KMS-11 (cell line): ENCODE measurements around the gene PRSS2.
A peak's percentile ranks its signal among the peaks of the same experiment; 100 is the strongest.

Experiments used
- H2AFZ ChIP-seq: fragments of 200-600 bp; sonication (generic); 2 replicates; pipeline ENCODE4 v1.6.1; 2016; ENCODE audit warnings: antibody characterized with exemption, mixed run types, low read depth
- H3K27ac ChIP-seq: fragments of 200-600 bp; sonication (generic); 2 replicates; pipeline ENCODE4 v1.6.1; 2016; ENCODE audit warnings: mild to moderate bottlenecking, mixed run types
- H3K27me3 ChIP-seq: fragments of 200-600 bp; sonication (generic); 2 replicates; pipeline ENCODE4 v1.6.1; 2017; ENCODE audit warnings: mild to moderate bottlenecking, low read depth, mixed run types, moderate library complexity; ENCODE audit not compliant: insufficient read depth
- H3K36me3 ChIP-seq: fragments of 200-600 bp; sonication (generic); 2 replicates; pipeline ENCODE4 v1.6.1; 2017; ENCODE audit warnings: mild to moderate bottlenecking, mixed run types; ENCODE audit not compliant: insufficient read depth
- H3K4me1 ChIP-seq: fragments of 200-600 bp; sonication (generic); 2 replicates; pipeline ENCODE4 v1.6.1; 2016; ENCODE audit warnings: mild to moderate bottlenecking, low read depth, mixed run types; ENCODE audit not compliant: poor library complexity, severe bottlenecking
- H3K4me2 ChIP-seq: fragments of 200-600 bp; sonication (generic); 2 replicates; pipeline ENCODE4 v1.7.0; 2016; ENCODE audit warnings: mild to moderate bottlenecking, mixed run types
- H3K4me3 ChIP-seq: fragments of 200-600 bp; sonication (generic); IDR thresholded peaks from 2 replicates; pipeline ENCODE4 v1.6.1; 2017; ENCODE audit warnings: low read depth, low read length, mixed read lengths; ENCODE audit not compliant: insufficient read depth
- H3K79me2 ChIP-seq: fragments of 200-600 bp; sonication (generic); 2 replicates; pipeline ENCODE4 v1.6.1; 2016; ENCODE audit warnings: low read depth, mixed run types; ENCODE audit not compliant: insufficient read depth
- H3K9ac ChIP-seq: fragments of 200-600 bp; sonication (generic); 2 replicates; pipeline ENCODE4 v1.6.1; 2016; ENCODE audit warnings: mild to moderate bottlenecking, mixed run types
- H4K20me1 ChIP-seq: fragments of 200-600 bp; sonication (generic); 2 replicates; pipeline ENCODE4 v1.6.1; 2016; ENCODE audit warnings: mild to moderate bottlenecking, mixed run types; ENCODE audit not compliant: insufficient read depth
- TF ChIP-seq, protein P1 (sequence below): fragments of 200-600 bp; sonication (generic); conservative IDR thresholded peaks from 2 replicates; pipeline ENCODE4 v1.6.1; 2017; ENCODE audit warnings: low read depth, mild to moderate bottlenecking, antibody characterized with exemption, low read length, moderate library complexity, mixed read lengths

The PRSS2 gene

DNA sequence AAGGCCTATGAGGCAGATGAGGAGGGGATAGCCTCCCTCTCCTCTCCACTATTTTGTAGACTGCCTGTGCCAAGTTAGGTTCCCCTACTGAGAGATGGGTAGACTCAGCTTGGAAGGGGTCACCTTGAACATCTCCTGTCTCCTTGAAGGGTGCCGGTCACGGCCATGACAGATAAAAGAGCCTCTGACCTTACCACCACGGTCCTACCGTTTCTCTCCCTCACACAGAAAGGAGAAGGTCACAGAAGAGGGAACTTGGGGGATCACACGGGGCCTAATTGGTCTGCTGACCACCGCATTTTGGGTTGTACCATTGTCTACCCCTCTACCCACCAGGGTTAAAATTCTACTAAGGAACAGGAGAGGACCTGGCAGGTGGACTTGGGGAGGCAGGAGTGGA lies 17.0 kb downstream of the PRSS2 start:
- Histone ChIP-seq H3K4me2 (no peak overlapping the region), H3K4me1 (peaks cover 17% of the 10 kb centered on the region), H3K79me2 (no peaks in the 10 kb centered on the region), H3K4me3 (no peak overlapping the region), H3K9ac (no peak overlapping the region), H3K27ac (no peak overlapping the region), H4K20me1 (no peaks in the 10 kb centered on the region), H3K36me3 (no peaks in the 10 kb centered on the region), H3K27me3 (no peaks in the 10 kb centered on the region), H2AFZ (no peak overlapping the region)
- TF ChIP-seq, protein P1, sequence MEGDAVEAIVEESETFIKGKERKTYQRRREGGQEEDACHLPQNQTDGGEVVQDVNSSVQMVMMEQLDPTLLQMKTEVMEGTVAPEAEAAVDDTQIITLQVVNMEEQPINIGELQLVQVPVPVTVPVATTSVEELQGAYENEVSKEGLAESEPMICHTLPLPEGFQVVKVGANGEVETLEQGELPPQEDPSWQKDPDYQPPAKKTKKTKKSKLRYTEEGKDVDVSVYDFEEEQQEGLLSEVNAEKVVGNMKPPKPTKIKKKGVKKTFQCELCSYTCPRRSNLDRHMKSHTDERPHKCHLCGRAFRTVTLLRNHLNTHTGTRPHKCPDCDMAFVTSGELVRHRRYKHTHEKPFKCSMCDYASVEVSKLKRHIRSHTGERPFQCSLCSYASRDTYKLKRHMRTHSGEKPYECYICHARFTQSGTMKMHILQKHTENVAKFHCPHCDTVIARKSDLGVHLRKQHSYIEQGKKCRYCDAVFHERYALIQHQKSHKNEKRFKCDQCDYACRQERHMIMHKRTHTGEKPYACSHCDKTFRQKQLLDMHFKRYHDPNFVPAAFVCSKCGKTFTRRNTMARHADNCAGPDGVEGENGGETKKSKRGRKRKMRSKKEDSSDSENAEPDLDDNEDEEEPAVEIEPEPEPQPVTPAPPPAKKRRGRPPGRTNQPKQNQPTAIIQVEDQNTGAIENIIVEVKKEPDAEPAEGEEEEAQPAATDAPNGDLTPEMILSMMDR: no peak

DNA sequence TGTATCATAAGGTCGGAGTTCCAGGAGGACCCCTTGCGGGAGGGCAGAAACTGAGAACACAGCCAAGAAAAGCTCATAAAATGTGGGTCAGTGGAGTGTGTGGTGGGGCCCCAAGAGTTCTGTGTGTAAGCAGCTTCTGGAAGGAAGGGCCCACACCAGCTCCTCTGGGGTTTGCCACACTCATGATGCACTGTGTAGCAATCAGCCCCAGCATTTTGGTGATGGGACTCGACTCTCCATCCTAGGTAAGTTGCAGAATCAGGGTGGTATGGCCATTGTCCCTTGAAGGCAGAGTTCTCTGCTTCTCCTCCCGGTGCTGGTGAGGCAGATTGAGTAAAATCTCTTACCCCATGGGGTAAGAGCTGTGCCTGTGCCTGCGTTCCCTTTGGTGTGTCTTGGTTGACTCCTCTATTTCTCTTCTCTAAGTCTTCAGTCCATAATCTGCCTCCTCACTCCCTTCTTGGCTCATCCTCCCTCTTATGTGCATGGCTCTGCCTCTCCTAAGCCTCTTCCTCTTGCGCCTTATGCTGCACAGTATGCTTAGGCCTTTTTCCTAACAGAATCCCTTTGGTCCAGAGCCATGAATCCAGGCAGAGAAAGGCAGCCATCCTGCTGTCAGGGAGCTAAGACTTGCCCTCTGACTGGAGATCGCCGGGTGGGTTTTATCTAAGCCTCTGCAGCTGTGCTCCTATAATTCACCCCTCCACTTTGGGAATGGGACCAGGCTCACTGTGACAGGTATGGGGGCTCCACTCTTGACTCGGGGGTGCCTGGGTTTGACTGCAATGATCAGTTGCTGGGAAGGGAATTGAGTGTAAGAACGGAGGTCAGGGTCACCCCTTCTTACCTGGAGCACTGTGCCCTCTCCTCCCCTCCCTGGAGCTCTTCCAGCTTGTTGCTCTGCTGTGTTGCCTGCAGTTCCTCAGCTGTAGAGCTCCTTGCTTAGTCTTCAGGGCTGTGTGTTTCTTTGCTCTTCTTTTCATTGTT lies 17.8 kb downstream of the PRSS2 start:
- Histone ChIP-seq H3K4me3 (no peak overlapping the region), H3K4me2 (no peak overlapping the region), H2AFZ (0 out of 2 replicates have a peak overlapping the region, but pooled peaks have one; percentile 5), H3K27me3 (no peaks in the 10 kb centered on the region), H4K20me1 (no peaks in the 10 kb centered on the region), H3K9ac (no peak overlapping the region), H3K36me3 (no peaks in the 10 kb centered on the region), H3K27ac (no peak overlapping the region), H3K4me1 (peaks cover 15% of the 10 kb centered on the region), H3K79me2 (no peaks in the 10 kb centered on the region)
- TF ChIP-seq, protein P1: no peak

DNA sequence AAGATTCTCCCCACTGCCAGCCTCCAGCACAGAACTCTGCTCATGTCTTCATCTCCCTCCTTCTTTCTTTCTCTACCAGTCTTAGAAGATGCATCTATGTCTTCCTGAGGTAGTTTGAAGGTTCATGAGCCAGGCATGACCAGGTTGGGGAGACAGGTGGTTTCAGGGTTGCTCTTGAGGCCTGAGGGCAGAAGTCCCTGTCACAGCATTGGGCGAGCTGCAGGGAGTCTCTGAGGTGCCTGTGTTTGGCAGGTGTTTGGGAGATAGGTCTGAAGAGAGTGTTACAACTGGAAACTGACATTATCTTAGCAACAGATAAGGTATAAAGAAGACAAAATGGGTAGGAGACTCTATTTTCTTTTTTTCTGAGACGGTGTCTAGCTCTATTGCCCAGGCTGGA lies 18.7 kb downstream of the PRSS2 start:
- Histone ChIP-seq H3K36me3 (no peaks in the 10 kb centered on the region), H3K4me3 (no peak overlapping the region), H3K27ac (no peak overlapping the region), H3K27me3 (no peaks in the 10 kb centered on the region), H2AFZ (0 out of 2 replicates have a peak overlapping the region, but pooled peaks have one; percentile 5), H3K4me1 (peaks cover 15% of the 10 kb centered on the region), H3K9ac (no peak overlapping the region), H3K4me2 (no peak overlapping the region), H3K79me2 (no peaks in the 10 kb centered on the region), H4K20me1 (no peaks in the 10 kb centered on the region)
- TF ChIP-seq, protein P1: no peak

DNA sequence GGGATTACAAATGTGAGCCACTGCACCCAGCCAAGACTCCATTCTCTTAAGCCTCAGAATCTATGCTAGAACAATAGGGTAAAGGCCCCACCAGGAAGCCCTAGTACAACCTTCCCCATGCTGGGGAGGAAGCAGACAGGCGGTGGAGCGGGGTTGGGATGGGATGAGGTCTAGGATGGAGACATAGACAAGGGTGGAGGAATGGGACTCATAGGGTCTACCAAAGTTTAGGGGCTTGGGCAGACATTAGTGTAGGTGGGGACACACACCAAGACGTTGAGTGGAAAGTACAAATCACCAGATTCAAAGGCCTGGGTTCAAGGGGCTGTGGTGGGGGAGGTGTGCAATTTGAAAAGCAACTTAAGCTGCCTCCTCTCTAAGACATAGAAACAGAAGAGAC lies 19.3 kb downstream of the PRSS2 start:
- Histone ChIP-seq H3K79me2 (no peaks in the 10 kb centered on the region), H3K4me1 (peaks cover 15% of the 10 kb centered on the region), H2AFZ (no peak overlapping the region), H3K4me3 (no peak overlapping the region), H3K27ac (no peak overlapping the region), H3K36me3 (no peaks in the 10 kb centered on the region), H4K20me1 (no peaks in the 10 kb centered on the region), H3K27me3 (no peaks in the 10 kb centered on the region), H3K4me2 (no peak overlapping the region), H3K9ac (no peak overlapping the region)
- TF ChIP-seq, protein P1: no peak
